ENCODE results near the gene KL. TPM values are rescaled to one million over a fixed set of nuclear protein-coding genes. Genes with fewer than 3 reads are reported as not detected.

KL gene
- total RNA-seq, 1 donor from 2014 or later, result 2.0 TPM

- DNase-seq (ENCODE audit: low spot score in 2 of 2), result no peak
- FAIRE-seq, result no peak
Observed at GRCh38 chr13:33107361-33107760, 91.1 kb downstream of the KL start.

DNA sequence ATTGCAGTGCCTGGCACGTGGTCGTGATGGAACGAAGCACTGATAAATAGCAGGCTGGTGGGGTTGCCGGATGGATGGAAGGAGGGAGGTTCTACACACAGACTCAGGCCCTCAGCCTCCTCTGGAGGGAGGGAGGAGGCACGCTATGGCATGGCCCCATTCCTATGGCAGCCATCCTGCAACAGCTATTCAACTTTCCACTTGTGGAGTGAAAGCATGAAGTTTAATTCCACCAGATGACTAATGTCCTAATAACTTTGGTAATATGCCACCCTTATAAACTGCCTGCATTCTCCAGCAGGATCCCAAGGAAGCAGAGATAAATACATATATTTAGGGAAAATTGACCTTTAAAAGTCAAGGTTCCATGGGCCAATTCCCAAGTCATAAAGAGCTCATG lies 92.4 kb downstream of the KL start:
- DNase-seq (ENCODE audit: low spot score in 2 of 2), result no peak
- FAIRE-seq, result no peak

DNA sequence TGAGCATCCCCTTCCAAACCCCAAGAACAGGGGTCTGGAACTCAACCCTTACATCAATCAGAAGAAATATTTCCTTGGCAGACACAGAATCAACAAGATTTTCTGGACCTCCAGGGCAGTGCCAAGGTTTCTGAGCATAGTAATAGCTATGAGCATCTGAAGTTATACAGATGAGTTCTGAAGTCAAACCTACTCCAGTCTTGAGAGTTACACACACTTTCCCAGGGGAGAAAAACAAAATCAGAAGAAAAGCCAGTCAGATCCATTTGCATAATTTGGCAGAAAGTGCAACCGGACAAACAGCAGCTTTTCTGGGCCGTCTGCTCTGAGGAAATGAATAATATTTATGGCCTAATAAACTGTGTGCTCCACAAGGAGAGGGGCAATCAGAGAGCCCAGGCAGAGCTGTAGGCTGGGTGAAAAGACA lies 93.1 kb downstream of the KL start:
- FAIRE-seq, result no peak
- DNase-seq (ENCODE audit: low spot score in 2 of 2), result no peak

- DNase-seq (ENCODE audit: low spot score in 2 of 2) (no peak), FAIRE-seq (no peak)
Observed at GRCh38 chr13:33109801-33110200, 93.6 kb downstream of the KL start.

DNA sequence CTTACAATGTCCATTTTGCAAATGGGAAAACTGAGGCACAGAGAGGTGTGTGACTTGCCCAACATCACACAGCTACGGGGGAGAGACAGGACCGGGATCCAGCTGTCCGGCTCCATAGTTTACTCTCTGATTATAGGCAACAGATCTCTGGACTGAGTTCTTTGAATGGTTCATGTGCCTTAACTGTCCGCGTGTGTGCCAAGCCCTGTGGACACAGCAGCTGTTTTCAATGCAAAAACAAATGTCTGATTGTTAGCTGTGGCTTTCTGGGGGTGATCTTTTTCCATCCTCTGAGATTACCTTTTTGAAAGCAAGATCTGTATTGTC lies 94.1 kb downstream of the KL start:
- DNase-seq (ENCODE audit: low spot score in 2 of 2) (no peak), FAIRE-seq (no peak)

DNA sequence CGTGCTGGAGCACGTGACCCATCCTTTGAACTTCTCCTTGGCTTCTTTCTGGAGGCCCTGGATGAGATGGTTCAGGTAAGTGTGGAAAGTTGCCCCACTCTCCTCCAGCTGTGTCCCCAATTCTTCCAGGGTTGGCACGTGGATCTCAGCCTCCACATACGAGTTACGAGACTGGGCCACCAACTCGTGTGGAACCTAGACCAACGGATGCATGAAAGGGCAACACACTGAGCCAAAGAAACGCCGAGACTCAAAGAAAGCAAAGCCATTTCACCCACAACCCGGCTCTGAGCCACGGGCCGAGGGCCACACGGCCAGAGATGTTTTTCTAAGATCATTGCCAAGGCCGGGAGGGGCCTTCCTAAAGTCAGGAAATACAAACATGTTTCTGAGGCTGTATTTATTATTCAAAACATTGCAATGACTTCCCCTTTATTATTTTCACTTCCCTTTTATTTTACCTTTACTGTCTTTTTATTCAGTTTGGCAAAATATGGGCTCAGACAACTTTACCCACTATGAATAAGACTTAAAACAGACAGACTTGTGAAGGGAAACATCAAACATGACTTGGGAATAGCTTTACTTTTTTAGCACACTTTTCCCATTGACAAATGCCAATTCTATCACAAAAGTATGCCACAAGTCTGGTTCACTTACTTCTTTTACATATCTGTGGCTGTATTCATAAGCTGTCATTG lies 94.6 kb downstream of the KL start:
- DNase-seq (ENCODE audit: low spot score in 2 of 2) (no peak), FAIRE-seq (no peak)

DNA sequence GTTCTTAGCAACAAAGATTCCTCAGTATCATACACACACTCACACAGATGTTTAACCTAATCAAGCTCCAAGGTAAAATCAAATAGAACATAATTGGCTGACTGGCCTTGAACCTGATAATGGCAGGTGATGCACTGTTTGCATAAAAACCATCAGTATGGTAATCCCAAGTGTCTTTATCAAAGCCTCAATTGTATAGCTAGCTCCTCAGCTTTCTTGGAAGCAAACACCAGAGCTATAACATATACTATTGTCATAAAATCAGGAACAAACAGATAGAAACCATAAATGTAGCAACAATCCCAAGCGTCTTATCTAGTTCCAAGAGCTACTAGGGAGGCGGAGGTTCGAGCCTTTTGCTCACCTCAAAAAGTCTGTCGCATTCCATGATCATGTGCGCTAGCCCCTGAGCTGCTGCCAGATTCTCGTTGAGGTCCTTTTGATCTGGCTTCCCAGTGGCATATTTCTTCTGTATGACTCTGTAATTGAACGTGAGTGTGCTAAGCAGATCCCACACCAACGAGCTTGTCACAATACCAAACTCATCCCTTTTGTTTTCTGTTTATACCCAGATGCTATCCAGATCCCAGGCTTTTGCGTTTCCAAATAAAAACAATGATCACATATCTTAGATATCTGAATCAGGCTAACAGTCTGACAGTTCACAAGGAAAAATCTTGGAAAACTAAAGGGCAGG lies 95.3 kb downstream of the KL start:
- DNase-seq (ENCODE audit: low spot score in 2 of 2) (no peak), FAIRE-seq (no peak)

GRCh38 chr13:33112766-33113165 lies 96.5 kb downstream of the KL start:
- DNase-seq (ENCODE audit: low spot score in 2 of 2) (no peak), FAIRE-seq (no peak)

- DNase-seq (ENCODE audit: low spot score in 2 of 2) (no peak), FAIRE-seq (no peak)
Observed at GRCh38 chr13:33114146-33114545, 97.9 kb downstream of the KL start.

- no peak for FAIRE-seq
- DNase-seq (ENCODE audit: low spot score in 2 of 2), result no peak
Observed at GRCh38 chr13:33115274-33115673, 99.1 kb downstream of the KL start.
